ENCODE data around the gene CTDSPL. TPM values are rescaled to one million over a fixed set of nuclear protein-coding genes. Genes with fewer than 3 reads are reported as not detected.

CTDSPL gene
- total RNA-seq, 1 donor from 2014 or later: 4.5 TPM

DNA sequence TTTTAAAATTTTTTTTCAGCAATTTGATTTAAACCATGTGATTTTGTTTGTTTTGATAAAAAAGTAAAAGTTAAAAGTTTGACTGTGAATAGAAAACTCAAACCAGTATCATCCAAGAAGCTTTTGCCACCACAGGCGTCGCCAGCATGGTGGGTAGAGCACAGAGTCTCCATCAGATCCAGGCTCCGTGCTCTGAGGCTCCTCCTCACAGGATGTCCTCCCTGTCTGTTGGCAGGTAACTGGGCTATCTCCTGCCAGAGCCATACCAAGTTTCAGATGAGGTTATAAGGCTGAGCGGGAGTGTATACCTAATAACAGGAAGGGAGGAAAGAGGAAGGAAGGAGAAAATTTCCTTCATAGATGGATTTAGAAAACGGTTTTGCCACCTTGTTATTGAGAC is 28.8 kb downstream of the CTDSPL start:
- intact Hi-C loops (cut with micrococcal nuclease): no loop called here

GRCh38 chr3:37891227-37891626 is 29.5 kb downstream of the CTDSPL start:
- intact Hi-C loops (cut with micrococcal nuclease): no loop called here

DNA sequence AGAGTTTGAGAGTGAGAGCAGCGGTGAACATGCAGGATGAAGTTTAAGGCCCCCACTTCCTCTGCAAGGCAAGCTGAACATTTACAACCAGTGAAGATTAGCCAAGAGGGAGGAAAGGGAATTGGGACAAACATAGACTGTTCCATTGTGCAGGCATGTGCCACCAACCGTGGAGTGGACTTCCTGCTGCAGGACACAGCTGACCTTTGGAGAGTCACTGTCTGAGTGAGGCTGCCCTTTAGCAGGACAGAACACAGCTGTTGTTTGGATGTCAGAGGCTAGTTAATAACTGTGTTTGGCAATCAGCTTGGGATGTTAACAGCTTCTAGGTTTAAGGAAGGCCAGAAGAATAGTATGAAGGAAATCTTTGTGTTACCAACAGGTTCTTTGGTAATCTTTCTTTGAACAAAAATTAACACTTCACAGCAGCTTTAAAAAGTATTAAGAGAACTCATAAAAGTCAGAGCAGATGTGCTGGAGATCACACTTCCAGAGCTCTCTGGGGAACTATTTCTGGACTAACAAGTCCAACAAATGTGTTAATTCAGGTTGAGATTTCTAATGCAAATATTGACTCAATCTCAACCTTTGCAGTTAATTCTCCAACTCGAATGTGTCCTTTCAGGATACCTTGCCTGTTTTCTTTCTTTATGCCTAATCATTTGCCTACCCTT is 31.4 kb downstream of the CTDSPL start:
- intact Hi-C loops (cut with micrococcal nuclease): no loop called here

GRCh38 chr3:37896827-37897226 is 35.1 kb downstream of the CTDSPL start:
- intact Hi-C loops (cut with micrococcal nuclease): no loop called here

- intact Hi-C loops (cut with micrococcal nuclease): no loop called here
Observed at GRCh38 chr3:37897763-37898162, 36.1 kb downstream of the CTDSPL start.

DNA sequence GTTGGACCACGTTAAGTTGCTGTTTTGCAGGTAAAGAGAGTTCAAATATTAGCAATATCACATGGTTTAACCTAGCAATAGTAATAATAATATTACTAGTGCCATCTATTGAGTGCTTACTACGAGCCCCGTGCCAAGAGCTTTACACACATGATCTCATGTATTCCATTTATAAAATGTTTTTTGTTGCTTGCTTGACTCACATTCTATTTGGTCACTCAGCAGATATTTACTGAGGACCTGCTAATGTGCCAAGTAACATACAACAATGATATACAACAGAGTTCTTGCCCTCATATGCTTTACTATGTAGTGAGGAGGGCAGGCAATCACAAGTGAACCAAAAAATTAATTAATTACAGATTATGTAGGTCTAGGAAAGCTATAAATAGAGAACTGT is 36.7 kb downstream of the CTDSPL start:
- intact Hi-C loops (cut with micrococcal nuclease): no loop called here

DNA sequence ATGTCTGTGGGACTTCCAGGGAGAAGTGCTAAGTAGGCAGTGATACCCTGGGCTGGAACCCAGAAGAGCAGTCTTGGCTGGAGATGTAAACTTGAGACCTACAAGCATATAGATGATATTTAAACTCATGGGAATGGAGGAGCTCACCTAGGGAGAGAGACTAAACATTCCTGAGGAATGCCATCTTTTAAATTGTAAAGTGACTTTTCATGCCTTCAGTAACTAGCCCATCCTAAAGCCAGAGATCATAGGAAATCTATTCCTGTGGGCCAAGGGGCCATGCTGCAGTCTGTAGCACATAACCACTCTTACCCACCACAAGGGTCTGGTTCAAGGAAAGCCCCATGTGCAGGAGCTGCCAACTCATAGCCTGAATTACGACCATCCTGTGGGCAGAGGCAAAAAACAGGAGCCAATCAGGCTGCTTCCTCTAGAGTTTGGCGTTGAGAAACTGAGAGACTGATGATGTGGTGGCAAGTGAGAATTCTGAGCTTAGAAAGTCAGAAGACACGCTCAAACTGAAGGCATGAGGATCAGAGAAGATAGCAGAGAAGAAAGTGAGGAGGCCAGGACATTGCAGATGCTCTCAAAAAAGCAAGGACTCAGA is 37.5 kb downstream of the CTDSPL start:
- intact Hi-C loops (cut with micrococcal nuclease): no loop called here

DNA sequence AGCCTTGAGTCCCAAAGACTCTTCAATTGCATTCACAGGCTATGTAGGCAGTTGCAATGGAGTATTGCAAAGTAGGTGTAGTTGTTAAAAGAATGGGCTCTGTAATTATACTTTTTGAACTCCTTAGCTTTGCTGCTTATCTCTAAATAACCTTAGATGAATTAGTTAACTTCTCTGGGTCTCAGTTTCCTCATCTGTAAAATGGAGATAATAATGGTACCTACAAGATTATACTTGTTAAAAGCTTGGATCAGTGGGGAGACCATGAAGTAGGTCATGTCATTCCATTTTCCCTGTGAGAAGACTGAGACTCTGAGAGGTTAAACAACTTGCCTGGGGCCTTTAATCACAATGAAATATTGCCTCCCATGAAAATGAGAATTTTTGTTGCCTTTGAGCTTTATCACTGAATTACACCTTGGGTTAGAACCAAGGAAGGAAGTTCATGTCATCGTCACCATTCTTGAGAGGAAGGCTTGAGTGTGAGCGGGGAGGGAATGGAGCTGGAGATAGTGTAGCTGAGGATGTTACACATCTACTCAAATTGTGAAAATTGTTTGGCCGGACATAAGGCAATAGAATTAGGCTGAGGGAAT is 38.1 kb downstream of the CTDSPL start:
- intact Hi-C loops (cut with micrococcal nuclease): no loop called here

DNA sequence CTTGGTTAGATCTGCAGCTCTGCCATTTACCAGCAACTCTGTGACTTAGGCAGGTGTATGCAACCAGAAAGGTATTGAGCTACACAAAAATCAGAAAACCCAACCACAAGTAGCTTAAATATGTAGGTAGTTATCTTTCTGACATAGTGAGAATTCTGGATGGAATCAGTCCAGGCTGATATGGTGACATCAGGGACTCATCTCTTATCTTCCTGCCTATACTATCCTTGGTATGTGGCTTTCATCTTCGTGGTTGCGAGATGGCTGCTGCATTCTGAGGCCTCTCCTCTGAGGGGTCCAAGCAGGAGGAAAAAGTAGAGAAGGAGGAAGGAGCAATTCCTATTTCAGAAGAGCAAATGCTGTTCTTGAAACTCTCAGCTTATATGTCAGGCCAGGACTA is 40.0 kb downstream of the CTDSPL start:
- intact Hi-C loops (cut with micrococcal nuclease): no loop called here

DNA sequence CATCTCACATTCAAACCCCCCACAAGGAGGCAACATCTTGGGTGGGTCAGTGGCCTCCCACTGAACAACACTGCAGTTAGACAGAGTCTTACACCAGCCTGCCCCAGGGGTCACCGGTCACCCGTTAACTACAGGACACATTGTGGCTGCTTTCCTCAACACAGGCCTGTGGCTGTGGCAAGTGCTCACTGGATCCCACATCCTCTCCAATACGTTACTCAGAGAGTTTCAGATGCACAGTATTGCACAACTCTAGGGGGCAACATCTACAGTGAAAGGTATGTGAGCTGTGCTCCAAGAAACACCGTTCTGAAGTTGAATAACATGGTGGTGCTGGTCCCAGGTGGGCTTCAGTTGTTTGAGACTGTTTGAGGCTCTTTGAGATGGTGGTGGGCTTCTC is 41.0 kb downstream of the CTDSPL start:
- intact Hi-C loops (cut with micrococcal nuclease): no loop called here

GRCh38 chr3:37903320-37903719 is 41.6 kb downstream of the CTDSPL start:
- intact Hi-C loops (cut with micrococcal nuclease): no loop called here

DNA sequence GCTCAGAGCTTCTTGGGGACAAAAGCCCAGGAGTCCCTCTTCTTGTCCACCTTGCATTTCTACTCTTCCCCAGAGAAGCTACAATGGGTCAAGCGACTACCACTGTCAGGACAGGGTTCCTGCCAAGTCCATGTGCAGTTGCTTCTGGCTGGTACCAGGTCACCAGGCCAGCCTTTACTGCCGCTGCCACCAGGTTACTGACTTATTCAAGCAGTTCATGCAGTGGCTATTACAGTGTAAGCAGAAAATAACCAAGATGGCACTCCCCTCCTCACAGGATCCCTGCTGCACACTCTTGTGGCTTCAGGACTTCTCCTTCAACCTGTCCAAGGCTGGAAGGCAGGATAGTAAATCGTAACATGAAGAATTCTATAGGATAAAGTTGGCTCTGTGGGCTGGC is 42.1 kb downstream of the CTDSPL start:
- intact Hi-C loops (cut with micrococcal nuclease): no loop called here

- intact Hi-C loops (cut with micrococcal nuclease): no loop called here
Observed at GRCh38 chr3:37904601-37905000, 42.9 kb downstream of the CTDSPL start.

- intact Hi-C loops (cut with micrococcal nuclease): no loop called here
Observed at GRCh38 chr3:37905346-37905745, 43.7 kb downstream of the CTDSPL start.

DNA sequence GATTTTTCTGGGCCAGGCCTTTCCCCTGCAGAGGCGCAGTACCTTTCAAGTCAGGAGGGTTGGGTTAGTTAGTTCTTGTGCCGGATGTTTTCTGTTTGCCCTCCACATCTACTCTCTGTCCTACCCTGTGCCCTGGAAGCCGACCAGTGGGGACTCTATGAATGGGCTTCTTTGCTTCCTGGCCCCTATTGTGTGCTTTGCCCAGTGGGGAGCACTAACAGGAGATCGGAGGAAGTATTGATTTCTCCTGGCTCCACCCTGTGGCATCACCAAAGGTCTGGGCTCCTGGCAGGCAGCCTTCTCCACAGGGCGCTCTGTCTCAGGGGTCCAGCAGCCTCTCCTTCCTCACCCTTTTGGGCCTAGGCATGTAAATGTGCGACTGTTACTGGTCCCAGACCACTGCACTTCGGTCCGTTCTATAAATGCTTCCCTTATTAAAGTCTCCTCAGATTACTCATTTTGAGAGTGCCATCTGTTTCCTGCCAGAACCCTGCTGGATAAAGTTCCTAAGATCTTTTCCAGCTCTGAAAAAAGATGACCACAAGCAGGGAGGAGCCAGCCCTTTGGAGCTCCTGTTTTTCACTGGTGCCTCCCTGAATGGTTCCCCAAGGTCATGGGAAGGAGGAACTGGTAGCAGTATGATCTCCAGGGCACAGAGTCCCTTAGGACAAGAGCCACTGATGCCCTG is 44.5 kb downstream of the CTDSPL start:
- intact Hi-C loops (cut with micrococcal nuclease): loop anchor here (2.0 kb wide), 2 partner anchors 47 to 61 kb away; no protein-coding TSS in a partner anchor

DNA sequence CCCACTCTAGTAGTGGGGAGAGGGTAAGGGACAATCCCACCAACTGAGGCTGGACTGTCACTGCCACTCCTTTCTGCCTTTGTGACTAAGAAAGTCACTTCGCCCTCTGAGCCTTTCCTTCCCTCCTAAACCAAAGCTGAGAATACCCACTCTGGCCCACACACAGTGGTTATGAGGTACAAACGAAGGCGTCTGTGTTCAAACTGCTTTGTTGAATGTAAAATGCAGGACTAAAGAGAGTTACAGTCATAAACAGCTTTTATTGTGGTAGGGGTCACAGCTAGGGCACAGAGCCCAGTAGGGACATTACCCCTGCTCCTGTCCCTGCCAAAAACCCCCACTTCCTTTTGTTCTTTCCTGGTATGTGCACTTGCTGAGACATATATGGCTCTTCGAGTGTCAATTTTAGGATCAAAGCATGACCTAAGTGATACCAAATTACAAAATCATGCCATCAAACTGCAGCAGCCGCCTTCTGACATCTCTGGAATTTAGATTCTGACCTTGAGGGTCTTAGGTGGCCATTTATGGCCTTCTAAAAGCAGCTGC is 45.1 kb downstream of the CTDSPL start:
- intact Hi-C loops (cut with micrococcal nuclease): loop anchor here (2.0 kb wide), 2 partner anchors 46 to 60 kb away; no protein-coding TSS in a partner anchor

- intact Hi-C loops (cut with micrococcal nuclease): loop anchor here (2.0 kb wide), 2 partner anchors 45 to 59 kb away; no protein-coding TSS in a partner anchor
Observed at GRCh38 chr3:37907371-37907770, 45.7 kb downstream of the CTDSPL start.

DNA sequence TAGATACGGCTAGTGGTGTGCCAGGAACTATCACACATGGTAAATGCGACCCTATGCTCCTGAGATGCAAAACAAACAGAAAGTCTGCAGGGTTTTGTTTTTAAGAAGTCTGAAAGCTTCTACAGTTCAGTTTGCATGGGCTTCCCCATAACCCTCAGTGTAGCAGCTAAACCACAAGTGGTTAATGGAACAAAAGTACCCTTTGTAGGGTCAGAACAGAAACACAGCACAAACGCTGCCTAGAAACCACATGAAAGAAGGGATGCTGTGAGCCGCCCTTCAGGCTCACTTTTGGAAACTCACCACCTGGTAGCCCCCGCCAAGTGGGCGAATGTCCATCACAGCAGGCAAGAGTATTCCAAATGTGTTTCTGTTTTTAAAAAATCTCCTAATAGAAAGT is 46.2 kb downstream of the CTDSPL start:
- intact Hi-C loops (cut with micrococcal nuclease): loop anchor here (1.0 to 2.0 kb wide), 4 partner anchors 45 to 131 kb away; partner anchors contain the start of gene DLEC1

DNA sequence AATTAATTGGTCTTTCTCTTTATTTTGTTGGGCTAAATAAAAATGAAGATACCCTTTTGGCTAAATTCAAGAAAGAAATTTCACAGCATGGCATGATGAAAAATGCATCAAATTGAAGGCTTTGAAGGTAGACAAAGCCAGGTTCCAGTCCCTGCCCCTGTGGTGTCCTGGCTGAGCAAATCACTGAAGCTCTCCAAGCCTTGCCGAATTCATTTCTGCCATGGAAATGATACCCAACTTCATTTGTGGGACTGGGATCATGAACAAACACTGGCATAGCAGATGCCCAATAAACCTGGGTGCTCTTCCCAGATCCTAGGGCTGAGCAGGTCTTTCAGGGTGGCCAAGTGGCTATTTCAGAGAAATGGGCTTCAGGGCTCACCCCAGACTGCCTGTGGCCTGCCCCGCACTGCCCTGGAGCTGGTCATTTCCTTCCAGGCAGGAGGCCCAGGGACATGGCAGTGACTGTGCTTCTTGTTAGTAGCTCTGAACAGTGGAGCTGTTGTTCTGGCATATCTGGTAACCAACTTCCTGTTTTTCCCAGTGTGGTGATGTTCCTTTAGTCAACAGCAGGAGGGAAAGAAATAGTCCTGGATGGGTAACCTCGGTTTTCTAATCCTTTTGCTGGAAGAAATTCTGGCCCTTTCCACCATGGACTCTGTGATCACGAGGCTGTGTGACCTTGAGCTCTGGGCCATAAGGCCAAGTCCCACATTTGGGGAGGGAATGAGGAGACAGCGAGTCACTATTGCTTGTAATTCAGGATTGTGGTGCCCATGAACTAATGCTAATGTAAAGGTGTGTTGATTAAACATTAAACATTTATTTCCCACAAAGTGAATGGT is 47.6 kb downstream of the CTDSPL start:
- intact Hi-C loops (cut with micrococcal nuclease): loop anchor here (2.0 kb wide), 1 partner anchor 130 kb away; the partner anchor contains the start of gene DLEC1

- intact Hi-C loops (cut with micrococcal nuclease): no loop called here
Observed at GRCh38 chr3:37910671-37911400, 49.2 kb downstream of the CTDSPL start.
